ENCODE data around the gene FAM181A. TPM values are rescaled to one million over a fixed set of nuclear protein-coding genes. Genes with fewer than 3 reads are reported as not detected.

FAM181A gene
- total RNA-seq, 1 experiment from 2014 or later, result not detected

GRCh38 chr14:93978735-93979134, 51.6 kb downstream of the FAM181A start:
- DNase-seq (ENCODE audit: low spot score), result no peak

Other genes starting within 250 kb of the FAM181A start
- not detected in 2 replicates for gene PRIMA1, start 138.9 kb upstream of the FAM181A start, total RNA-seq (2014; rRNA removed; shearing (Covaris generic))
- not detected in 2 replicates for gene ASB2, start 49.2 kb downstream of the FAM181A start, total RNA-seq (2014; rRNA removed; shearing (Covaris generic))
- gene CCDC197, start 70.0 kb downstream of the FAM181A start, total RNA-seq (2014; rRNA removed; shearing (Covaris generic)), result not detected in 2 replicates
- gene OTUB2, start 99.0 kb downstream of the FAM181A start, total RNA-seq (2014; rRNA removed; shearing (Covaris generic)), result 0.53 and 1.2 TPM in 2 replicates
- 142 and 162 TPM in 2 replicates for gene DDX24, start 153.9 kb downstream of the FAM181A start, total RNA-seq (2014; rRNA removed; shearing (Covaris generic))
- 8.8 and 11.1 TPM in 2 replicates for gene IFI27L1, start 154.0 kb downstream of the FAM181A start, total RNA-seq (2014; rRNA removed; shearing (Covaris generic))
- 5.9 and 10.1 TPM in 2 replicates for gene IFI27, start 183.4 kb downstream of the FAM181A start, total RNA-seq (2014; rRNA removed; shearing (Covaris generic))
- 86.1 and 89.0 TPM in 2 replicates for gene IFI27L2, start 202.3 kb downstream of the FAM181A start, total RNA-seq (2014; rRNA removed; shearing (Covaris generic))
- 1.5 and 3.6 TPM in 2 replicates for gene PPP4R4, start 247.0 kb downstream of the FAM181A start, total RNA-seq (2014; rRNA removed; shearing (Covaris generic))